K562 (cell line): ENCODE data around the gene DAD1. TPM values are rescaled to one million over a fixed set of nuclear protein-coding genes. Genes with fewer than 3 reads are reported as not detected.

ENCODE experiments used
- ARID3B ChIP-seq: fragments of 250-450 bp; sonication (Bioruptor Pico); IDR thresholded peaks from 2 replicates; pipeline ENCODE4 v1.4.0; 2020; ENCODE audit warnings: borderline replicate concordance
- NKRF ChIP-seq: fragments of 450-650 bp; IDR thresholded peaks from 2 replicates; pipeline ENCODE4 v1.6.1; 2016; ENCODE audit warnings: borderline replicate concordance
- NR0B1 ChIP-seq: fragments of 450-650 bp; IDR thresholded peaks from one replicate; pipeline ENCODE4 v1.6.1; 2018; ENCODE audit warnings: mild to moderate bottlenecking, moderate library complexity; ENCODE audit not compliant: partially characterized antibody
- TOE1 ChIP-seq, 2 experiments: fragments of 450-650 bp in 1 of 2; sonication (generic) in 1 of 2; formaldehyde crosslinking in 1 of 2; IDR thresholded peaks; 2 replicates each; pipeline versions ENCODE4 v1.7.1 to v1.8.0; 2016 to 2022; ENCODE audit warnings: borderline replicate concordance in 2 of 2, mild to moderate bottlenecking in 2 of 2, antibody characterized with exemption in 1 of 2, inconsistent platforms in 1 of 2, low read depth in 1 of 2, missing genetic modification reagents in 1 of 2, moderate library complexity in 1 of 2
- XRCC3 ChIP-seq: fragments of 450-650 bp; IDR thresholded peaks from 2 replicates; pipeline ENCODE4 v1.6.1; 2017; ENCODE audit warnings: mild to moderate bottlenecking, moderate library complexity
- ZFP91 ChIP-seq: sonication (generic); formaldehyde crosslinking; IDR thresholded peaks from 2 replicates; pipeline ENCODE4 v1.8.0; 2022; ENCODE audit warnings: mild to moderate bottlenecking, missing genetic modification reagents
- ZNF282 ChIP-seq: sonication (generic); formaldehyde crosslinking; IDR thresholded peaks from 2 replicates; pipeline ENCODE4 v1.8.1; 2023; ENCODE audit warnings: missing genetic modification reagents
- ZNF318 ChIP-seq, 2 experiments: fragments of 450-650 bp; IDR thresholded peaks; 2 replicates each; pipeline ENCODE4 v1.6.1; 2016; ENCODE audit warnings: mild to moderate bottlenecking in 2 of 2, borderline replicate concordance in 1 of 2, low read depth in 1 of 2, moderate library complexity in 1 of 2
- polyA plus RNA-seq, 8 experiments: library from polyadenylated mRNA; depleted of rRNA in 4 of 8; stranded (reverse) in 5 of 8; unstranded in 3 of 8; fragments of >200 nt; fragmentation: Nextera tagmentation in 2 of 8; fragmentation: Illumina TruSeq in 1 of 8; extraction: Ambion mirVana in 2 of 8; extraction: Trizol in 1 of 8; gene quantifications; 2 replicates each; pipeline versions ENCODE4 v1.2.1 to v1.2.3, GENCODE V29; 2011 to 2014; ENCODE audit warnings: inconsistent platforms in 1 of 8, missing spikeins in 1 of 8
- total RNA-seq, 7 experiments: library from RNA; depleted of rRNA in 6 of 7; stranded (reverse); fragments of >200 nt in 6 of 7; fragmentation: Illumina TruSeq in 2 of 7; extraction: Trizol in 2 of 7; gene quantifications; 2 replicates each; pipeline versions ENCODE4 v1.2.1 to v1.2.3, GENCODE V29; 2011 to 2021; ENCODE audit warnings: low replicate concordance in 1 of 7

Gene DAD1
- total and polyA plus RNA-seq, 9 of the 15 experiments (the other 6 are each of a cell fraction or from before 2014, with no cell fraction given) = 104 to 617 (median 222) TPM

GRCh38 chr14:22589096-22589839, at the start of gene DAD1 (continued):
- TF ChIP-seq ZNF318 (IDR thresholded peaks at IDR 0.05; ENCODE audit: borderline replicate concordance in 1 of 2, low read depth in 1 of 2) (no peak), XRCC3 (no peak), ZNF282 (CRISPR knock-in tag) (no peak), NR0B1 (no peak), TOE1 (IDR thresholded peaks at IDR 0.05; ENCODE audit: borderline replicate concordance) (no peak), TOE1 (CRISPR knock-in tag; IDR thresholded peaks at IDR 0.05; ENCODE audit: borderline replicate concordance, low read depth) (no peak), ARID3B (no peak), ZFP91 (CRISPR knock-in tag) (no peak), NKRF (no peak; the same call in 1 of the 2 replicates)
